SH-SY5Y (cell line): ENCODE data around the gene GALNT9.

Experiments used
- GATA2 ChIP-seq: IDR thresholded peaks from 2 replicates; pipeline ENCODE4 v1.6.1; 2011; ENCODE audit warnings: mild to moderate bottlenecking, low read depth, low read length
- GATA3 ChIP-seq: IDR thresholded peaks from 2 replicates; pipeline ENCODE4 v1.6.1; 2011; ENCODE audit warnings: low read depth, mild to moderate bottlenecking, low read length, moderate library complexity

DNA sequence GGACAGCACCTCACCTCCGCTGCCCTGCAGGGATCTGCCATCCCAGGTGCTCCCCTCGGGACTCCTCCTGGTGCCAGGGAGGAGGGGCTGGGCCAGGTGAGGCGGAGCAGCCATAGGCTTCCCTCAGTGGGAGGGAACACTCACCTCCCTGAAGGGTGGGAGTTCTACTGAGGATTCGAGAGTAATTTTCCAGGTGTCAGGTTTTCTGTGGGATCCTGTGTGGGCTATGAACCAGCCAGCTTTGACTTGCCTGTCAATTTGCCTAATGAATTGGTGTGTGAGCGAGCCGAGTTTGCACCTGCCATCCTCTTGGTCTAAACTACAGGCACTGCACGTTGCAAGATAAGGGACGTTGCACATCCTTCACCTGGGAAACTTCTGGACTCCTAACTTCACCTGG is 134.8 kb downstream of the GALNT9 start:
- TF ChIP-seq GATA3 (no peak), GATA2 (no peak)
